ENCODE results near the gene C2CD2.

Gene C2CD2

DNA sequence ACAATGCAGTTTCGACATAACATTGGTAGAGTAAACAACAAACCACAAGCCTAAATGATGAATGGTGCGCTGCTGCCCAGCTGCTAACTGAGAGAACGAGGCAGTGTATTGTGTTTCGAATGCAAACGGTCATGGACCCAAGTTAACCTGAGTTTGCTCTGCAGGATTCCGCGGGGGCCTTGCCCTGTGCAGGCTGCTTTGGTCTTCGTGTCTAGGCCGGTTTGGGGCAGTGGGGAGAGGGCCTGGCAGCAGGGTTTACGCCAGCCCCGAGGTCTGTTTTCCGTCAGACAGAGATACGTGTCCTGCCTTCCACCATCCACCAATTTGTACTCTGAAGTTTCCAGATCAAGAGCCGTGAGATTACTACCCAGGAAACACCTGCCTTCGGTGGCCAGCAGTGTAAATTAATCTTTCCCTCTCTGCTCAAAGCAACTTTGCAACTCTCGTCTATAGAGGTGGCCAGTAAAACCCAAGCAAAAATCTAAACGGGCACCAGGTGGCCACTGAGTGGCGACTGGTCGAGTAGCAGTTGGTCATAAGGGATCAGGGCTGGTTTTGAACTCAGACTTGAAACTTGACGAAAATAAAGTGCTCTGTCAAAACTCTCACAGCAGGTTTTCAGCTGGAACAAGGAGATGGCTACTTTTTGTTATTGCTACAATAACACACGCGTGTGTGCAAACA is 68.3 kb downstream of the C2CD2 start:
- DNase-seq (ENCODE audit: low read depth), result no peak

DNA sequence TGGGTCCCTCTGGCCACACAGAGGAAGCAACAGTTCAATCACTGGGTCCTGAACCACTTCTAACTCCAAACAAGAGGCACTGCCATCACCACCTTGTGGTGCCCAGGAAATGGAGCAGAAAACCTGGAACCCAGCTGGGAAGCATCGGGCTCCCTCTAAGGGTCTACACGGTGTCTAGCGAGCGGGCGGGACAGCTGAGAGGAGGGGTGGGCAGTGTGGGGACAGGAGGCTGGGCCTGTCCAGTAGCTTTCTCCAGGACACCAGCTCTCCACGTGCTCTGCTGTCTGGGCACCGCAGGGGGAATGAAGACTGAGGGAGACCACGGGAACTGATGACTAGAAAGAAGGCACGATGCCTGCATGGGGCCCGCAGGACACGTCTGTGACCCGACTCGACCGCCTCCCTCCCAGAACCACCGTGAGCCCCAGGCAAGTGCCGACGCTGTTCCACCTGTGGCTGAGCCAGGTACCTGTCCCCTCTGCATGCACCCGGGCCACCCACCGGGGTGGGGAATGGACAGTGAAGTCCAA is 69.3 kb downstream of the C2CD2 start:
- DNase-seq (ENCODE audit: low read depth), result no peak

DNA sequence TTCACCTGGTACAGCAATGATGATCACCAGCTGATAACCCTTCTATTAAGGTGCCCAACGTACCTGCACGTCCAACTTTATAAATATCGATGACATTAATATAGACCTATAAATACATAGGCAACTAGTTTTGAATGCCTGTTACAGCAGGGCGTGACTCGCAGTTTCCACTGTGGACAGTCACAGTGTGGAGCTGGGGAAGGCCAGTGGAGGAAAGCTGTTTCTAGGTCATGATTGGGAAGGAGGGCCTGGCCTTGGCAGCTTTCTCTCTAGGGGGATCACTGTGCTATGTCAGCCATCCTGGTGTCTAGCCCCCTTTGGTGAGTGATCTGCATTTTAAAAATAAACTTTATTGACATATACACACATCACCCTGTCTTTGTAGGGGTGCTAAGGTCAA is 70.2 kb downstream of the C2CD2 start:
- no peak for DNase-seq (ENCODE audit: low read depth)

DNA sequence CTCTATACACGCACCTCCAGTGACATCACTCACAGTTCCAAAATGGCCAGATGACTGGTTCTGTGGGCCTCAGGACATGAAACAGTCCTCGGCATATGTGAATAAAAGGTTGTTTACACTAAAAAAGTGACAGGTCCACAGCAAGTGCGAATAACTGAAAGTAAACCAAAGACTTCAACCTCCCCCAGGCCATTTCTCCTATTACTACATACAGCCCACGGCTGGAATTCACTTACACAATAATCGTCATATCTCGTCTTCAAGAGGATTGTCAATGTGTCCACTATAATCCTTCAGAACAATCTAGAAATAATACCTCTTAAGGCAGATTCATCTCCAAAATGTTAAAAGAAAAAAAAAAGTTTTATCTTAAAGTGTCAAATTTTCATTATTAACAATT is 72.8 kb downstream of the C2CD2 start:
- no peak for DNase-seq (ENCODE audit: low read depth)

DNA sequence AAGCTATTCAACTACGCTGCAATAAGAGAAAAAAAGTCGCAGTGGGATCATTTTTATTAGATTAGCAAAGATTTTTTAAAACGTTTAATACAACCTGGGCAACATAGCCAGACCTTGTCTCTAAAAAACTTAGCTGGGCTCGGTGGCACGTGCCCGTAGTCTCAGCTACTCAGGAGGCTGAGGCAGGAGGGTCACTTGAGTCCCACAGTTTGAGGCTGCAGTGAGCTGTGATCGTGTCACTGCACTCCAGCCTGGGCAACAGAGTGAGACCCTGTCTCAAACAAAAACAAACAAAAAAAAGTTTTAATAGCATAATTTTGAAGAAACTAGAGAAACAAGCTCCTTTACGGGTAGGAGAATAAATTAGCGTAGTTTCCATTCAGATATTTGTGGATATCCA is 73.7 kb downstream of the C2CD2 start:
- DNase-seq (ENCODE audit: low read depth), result no peak

DNA sequence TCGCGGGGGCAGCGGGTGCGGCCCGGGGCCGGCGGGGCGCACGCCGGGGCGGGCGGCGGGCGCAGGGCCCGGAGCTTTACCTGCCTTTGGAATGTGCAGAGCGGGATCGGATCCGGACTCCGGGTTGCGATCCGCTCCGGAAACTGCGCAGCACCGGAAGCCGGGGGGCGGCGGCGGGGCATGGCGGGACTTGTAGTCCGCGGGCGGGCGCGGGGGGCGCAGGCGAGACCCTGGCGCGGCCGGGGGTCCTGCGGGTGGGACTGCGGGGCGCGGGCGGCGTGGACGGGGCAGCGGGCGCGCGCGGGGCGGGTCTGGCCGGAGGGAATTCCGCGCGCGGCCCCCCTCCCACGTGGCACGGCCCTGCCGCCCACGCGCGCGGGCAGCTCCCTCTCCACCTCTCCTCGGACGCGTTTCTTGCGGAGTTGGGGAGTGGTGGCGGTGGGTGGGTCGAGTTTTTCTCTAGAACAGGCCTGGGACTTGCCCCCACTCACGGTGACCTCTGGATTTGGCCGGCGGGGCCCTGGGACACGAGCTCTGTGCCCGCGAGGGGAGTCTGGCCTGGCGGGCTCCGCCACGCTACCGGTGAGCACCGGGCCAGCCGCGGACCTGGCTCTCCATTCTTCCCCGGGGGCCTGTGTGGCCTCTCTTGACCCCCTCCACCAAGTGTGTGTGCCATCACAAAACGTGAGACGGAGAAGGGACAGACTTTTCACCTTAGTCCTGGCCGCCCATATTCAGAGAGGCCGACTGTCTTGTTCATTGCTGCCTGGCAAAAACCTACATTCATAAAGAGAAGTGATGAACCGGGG is 74.4 kb downstream of the C2CD2 start, which contains the start of gene PRDM15:
TSS of gene PRDM15 (minus strand) at position 155 of the 809 bp plus-strand sequence. CDS start 18,981 bp downstream, outside the sequence.
- peak; percentile 63 for DNase-seq (ENCODE audit: low read depth)

DNA sequence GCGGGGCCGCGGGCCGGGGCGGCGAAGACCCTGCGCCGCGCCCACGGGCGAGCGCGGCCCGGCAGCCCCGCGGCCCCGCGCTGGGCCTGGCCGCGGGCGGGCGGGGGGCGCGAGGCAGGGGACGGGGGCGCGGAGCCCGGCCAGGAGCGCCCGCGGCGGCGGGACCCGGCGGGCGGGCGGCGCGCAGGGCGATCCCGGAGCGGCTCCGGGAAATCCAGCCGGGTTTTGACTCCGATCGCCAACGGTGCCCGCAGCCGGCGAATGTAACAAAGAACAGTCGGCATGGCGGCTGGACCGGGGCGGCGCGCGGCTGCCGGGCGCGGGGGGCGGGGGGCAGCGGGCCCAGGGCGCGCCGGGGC is 75.0 kb downstream of the C2CD2 start:
- DNase-seq (ENCODE audit: low read depth), result peak; percentile 64

DNA sequence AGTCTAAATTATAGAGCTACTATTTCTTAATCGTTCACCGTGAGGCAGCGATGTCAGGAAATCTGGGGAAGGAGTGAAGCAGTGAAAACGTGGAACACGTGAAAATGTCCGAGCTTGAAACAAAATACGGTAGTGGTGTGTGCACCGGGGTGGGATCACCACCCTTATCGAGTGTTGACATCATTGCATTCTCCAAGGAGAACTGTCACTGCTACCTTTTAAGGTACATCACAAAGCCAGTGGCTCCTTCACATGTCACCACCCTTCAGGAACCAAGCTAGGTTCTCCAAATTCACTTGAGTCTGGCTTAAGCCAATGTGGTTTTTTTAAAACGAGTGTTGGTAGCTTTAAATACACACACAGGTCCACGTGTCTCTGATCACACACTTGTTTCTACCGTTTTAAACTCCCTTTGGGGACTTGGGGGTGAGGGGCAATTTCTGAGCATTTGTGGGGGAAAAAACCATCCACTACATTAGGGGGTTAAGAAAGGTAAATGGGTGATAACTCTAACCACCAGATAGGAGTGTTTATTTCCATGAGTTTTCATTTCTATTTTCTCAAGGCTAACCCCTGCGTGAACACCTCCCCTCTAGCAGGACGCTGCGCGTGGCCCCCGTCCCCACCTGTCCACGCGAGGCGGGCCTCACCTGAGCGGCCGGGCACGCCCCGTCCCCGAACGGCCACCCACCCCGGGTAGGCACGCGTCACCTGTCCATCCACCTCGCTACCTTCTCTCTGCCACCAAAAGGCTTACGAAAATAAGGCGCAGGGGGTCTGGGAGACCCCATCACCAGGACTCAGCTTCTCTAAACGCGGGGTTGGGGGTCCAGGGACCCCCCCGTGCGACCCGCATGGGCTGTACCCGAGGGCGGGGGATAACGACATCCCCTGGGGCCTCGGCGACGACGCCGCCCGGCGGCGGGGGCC is 75.7 kb downstream of the C2CD2 start:
- no peak for DNase-seq (ENCODE audit: low read depth)

DNA sequence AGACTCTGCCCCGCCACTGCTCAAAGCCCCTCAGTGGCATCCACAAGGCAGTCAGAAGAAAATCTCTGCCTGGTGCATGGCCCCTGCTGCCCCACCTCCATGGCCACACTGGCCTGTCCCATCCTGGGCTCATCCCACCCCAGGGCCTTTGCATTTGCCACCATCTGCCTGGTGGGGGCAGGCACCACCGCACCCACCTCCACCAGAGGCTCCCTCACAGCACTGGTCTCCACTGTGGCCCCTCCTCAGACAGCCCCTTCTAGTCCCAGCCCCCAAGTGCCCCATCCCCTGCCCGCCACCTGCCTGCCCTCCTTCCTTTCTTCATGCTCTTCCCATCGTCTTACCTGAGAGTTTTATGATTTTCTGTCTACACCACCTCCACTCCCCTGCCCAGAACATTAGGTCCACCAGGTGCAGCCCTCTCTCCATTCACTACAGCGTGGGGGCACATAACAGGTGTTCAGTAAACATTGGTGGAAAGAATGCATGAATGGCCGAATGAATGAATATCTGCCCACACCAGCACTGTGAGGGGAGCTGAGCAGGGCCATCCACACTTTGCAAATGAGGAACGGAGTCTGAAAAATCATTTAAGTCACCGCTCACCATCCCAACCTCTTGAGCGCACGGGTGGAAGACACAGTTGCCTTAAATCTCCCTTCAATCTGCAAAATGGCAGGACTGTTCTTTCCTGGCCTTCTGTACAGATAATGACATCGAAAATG is 76.7 kb downstream of the C2CD2 start:
- DNase-seq (ENCODE audit: low read depth), result no peak

DNA sequence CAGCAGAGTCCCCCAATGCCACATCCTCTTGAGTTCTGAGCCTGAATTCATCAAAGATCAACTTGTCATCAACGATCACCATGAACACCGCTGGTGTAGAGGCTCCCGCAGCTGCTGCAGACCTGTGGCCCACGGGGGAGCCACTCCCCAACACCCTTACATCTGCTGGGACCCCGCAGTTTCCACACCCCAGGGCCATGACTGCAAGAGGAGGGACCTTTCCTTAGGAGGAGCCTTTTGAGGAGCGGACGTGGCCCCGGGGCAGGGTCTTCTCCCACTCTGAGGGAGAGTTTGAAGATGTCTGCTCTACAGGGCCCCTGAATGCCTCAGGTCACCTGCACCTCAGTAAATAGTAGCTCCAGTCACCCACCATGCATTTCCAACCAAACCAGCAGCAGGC is 77.4 kb downstream of the C2CD2 start:
- no peak for DNase-seq (ENCODE audit: low read depth)

DNA sequence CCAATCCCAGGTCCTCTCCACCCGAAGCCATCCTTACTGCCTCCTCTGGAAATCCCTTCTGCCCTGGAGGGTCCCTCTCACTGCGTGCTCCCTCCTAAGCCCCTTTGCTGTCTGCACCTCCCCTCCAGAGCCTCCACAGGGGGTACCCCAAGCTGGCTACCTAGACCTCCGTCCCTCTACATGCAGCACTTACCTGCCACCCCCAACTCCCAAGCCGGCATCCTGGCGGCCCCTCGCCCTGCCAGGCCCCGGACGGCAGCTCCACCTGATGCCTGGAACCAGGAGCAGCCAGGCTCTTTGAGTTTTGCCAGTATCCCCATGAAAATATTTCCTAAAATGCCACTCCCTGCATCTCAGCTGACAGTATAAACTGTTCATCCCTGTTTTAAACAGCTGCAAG is 78.7 kb downstream of the C2CD2 start:
- DNase-seq (ENCODE audit: low read depth), result no peak

DNA sequence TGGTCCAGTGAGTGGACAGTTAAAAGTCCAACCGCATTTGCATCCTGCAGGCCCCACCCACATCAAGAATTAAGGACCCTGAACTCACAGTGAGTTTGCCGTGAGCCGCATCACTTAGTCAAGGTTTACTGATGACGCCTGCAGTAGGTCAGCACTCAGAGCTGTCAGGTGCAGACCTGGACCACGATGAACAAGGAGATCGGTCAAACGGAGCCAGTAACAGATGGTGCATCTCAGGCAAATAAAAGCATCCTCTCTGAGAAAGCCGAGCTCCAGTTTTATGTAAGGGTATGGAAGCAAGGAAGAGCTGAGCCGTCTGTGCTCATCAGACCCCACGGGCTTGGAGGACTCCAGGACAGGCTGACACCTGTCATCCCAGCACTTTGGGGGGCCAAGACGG is 79.2 kb downstream of the C2CD2 start:
- DNase-seq (ENCODE audit: low read depth), result no peak

DNA sequence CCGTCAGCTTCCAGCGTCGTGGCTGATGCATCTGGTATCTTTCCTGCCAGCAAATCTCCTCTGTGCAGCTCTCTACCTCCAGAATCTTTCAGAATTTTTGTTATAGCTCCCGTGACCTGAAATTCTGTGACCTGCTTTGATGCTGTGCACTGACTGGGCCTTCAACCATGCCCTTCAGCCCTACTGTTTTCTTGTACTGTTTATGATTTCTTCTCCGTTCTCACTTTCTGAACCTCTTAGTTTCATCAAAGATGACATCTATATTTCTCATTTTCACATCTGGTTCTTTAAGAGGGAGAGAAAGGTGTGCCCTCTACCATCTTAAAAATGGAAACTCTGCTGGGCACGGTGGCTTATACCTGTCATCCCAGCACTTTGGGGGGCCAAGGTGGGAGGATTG is 80.4 kb downstream of the C2CD2 start:
- DNase-seq (ENCODE audit: low read depth), result no peak

DNA sequence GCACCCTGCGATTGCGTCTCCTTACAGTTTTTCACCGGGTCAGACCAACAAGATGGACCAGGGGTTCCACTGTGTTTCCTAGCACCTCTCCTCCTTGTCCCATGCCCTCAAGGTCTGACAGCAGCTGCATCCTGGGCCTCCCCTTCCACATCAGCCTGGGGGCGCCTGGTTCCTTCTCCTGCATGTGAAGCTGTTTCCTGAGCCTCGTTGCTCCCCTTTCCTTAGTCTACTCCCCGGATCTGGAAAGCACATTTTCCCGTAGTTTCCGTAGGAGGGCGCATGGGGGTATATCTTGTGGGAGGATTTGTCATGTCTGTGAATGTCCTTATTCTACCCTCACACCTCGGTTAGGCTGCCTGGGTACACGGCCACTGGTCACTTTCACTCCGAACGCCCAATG is 80.8 kb downstream of the C2CD2 start:
- no peak for DNase-seq (ENCODE audit: low read depth)

DNA sequence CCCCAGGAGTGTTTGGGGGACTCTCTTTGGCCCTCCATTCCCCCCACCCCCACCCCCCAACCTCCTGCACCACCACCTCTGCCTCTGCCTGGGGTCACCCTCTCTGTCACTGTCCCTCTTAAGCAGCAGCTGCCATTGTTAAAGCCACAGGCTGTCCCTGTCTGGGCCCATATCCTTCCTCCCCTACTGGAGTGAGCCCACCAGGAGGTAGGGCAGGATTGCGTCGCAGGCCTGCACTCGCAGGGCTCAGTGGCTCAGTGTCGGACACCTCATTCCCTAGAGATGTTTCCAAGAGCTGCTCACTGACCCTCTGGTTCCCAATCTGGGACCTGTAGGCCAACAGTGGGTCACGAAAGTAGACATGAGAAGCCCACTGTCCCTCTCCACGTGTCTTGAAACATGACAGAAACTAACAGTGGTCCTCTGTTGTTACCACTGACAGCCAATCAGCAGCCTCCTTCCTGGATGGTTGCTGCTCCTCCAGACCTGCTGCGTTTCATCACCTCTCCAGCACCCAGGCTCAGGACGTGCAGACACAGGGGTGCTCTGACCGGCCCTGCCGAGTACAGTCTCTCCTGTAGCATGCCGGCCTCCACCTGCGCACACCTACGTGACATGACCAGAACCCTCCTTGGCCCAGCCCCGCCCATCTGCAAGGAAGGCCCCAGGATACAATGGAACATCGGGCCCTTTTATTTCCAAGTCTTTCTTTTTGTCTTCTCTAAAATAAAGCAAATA is 82.4 kb downstream of the C2CD2 start:
- DNase-seq (ENCODE audit: low read depth), result no peak

DNA sequence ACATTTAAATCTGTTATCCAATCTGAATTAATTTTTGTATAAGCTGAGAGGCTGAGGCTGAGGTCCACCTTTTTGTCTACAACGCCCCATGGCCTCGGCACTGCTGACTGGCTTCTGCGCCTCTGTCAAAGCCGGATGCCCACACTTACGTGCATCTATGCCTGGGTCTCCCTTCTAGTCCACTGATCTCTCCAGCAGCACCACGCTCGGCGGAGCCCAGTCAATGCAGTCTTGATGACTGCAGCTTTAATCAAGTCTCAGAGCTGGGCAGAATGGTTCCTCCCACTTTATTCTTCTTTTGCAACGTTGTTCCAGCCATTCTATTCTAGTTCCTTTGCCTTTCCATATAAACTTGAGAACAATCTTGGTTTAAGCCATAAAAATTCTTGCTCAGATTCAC is 84.0 kb downstream of the C2CD2 start:
- DNase-seq (ENCODE audit: low read depth), result no peak

DNA sequence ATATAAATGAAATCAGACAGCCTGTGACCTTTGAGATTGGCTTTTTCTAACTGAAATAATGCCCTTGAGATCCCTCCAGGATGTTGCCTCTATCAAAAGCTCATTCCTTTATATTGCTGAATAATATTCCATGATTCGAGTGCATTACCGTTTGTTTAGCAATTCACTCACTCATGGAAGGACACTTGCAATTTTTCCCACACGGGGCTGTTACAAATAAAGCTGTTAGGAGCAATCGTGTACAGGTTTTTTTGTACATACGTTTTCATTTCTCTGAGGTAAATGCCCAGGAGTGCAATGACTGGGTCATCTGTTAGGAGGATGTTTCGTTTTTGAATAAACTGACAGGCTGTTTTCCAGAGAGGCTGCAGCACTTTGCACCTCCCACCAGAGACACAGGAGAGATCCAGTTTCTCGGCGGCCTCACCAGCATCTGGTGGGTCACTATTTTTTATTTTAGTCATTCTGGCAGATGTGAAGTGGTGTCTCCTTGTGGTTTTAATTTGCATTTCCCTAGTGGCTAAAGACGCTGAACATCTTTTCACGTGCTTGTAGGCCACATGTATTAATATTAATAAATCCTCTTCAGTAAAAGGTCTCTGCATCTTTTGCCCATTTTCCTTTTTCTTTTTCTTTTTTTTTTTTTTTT is 85.6 kb downstream of the C2CD2 start:
- DNase-seq (ENCODE audit: low read depth), result no peak

DNA sequence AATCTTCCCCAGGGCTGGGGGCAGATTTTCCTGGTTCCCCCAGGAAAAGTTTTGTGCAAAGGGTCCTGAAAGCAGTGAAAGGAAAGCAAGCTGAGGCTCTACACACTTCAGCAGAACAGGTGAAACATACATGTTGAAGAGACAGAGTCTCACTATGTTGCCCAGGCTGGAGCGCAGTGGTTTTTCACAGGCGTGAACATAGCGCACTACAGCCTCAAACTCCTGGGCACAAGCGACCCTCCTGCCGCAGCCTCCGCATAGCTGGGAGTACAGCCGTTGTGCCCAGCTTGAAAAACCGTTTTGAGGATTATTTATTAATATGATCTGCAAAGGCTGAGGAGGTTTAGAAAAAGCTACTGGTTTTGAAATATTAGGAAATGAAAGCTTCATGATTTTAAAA is 86.5 kb downstream of the C2CD2 start:
- no peak for DNase-seq (ENCODE audit: low read depth)

DNA sequence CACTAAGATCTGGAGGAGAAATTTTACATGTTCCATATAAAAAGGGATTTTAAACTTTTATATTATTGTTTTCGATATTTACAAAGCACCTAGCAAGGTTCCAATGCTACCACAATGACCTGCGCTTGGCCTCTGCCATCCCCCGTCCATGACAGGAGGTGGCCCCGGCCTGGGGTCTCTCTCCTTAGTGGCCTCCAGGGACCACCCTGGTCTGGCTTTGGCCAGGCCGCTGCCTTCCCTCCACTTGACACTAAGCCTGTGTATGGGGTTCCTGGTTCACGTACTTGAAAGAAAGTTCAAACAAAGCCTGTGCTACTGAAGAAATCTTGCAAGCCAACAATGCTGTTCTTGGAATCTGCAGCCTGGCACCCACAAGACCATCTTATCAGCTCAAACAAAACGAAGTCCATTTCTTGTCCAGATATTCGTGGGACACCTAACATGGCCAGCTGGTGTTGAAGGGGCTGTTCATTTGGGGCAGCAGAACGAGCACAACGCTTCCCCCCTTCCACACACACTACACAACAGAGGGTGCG is 87.5 kb downstream of the C2CD2 start:
- no peak for DNase-seq (ENCODE audit: low read depth)
